T-helper 22 cell (primary cell): ENCODE data around the gene THAP4.
"Not testable (repeated sequence)": the region's sequence is repeated elsewhere in the genome, so short reads cannot be mapped to it uniquely, and the experiment has no call there.

Experiments
- DNase-seq: peaks from one replicate; pipeline ENCODE4 v3.0.0-alpha.2; 2020; ENCODE audit warnings: low read depth

The THAP4 gene

DNA sequence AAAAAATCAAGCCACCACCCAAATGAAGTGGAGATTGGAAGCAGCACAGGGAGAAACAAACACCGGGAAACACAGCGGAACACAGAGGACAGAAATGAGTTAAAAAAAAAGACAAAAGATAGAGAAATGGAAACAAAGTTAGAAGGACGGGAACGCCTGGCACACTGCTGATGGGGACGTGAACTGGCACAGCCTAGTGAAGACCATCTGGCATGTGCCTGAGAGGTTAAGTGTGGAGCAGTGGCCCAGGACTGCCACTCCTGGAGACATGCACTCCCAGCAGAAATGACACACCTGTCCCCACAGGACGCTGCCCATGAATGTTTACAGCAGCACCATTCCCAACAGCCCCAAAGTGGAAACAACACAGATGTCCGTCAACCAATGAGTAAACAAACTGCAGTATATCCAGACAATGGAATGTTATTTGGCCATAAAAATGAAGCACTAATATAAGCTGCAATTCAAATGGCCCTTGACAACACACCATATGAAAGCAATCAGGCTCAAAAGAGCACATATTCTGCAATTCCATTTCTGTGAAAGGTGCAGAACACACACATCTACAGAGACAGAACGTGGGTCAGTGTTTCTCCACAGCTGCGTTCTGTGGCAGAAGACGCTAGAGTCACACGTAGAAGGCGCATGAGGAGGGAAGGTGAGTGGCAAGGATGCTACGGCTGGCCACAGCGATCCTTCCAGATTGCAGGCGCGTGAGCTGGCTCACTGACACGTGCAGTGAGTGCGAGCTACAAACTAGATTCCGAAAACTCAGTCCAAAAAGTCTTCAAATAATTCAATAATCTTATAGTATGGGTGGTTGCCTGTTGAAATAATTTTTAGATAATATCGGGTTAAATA is 24.6 kb downstream of the THAP4 start:
- DNase-seq, result no peak

DNA sequence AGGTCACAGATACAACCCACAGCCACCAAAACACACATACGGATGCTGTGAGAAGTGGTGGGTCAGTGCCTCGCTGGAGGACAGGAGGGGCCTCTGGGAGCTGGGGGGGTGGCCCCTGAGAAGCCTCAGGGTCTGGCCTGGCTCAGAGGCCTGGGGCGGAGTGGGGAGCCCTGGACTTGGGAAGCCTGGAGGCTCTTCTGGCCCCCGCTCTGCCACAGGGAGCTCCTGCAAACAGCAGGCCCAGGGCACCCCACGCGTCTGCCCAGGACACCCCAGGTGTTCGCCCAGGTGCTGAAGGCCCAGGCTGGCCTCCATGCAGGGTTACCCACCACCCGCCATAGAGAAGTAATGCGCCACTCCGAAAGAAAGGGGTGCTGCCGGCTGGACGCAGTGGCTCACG is 25.9 kb downstream of the THAP4 start:
- no peak for DNase-seq

GRCh38 chr2:241609859-241610793 is 26.8 kb downstream of the THAP4 start:
- DNase-seq, result peak; percentile 82

- no peak for DNase-seq
Measured at GRCh38 chr2:241608881-241609280, 28.1 kb downstream of the THAP4 start.

DNA sequence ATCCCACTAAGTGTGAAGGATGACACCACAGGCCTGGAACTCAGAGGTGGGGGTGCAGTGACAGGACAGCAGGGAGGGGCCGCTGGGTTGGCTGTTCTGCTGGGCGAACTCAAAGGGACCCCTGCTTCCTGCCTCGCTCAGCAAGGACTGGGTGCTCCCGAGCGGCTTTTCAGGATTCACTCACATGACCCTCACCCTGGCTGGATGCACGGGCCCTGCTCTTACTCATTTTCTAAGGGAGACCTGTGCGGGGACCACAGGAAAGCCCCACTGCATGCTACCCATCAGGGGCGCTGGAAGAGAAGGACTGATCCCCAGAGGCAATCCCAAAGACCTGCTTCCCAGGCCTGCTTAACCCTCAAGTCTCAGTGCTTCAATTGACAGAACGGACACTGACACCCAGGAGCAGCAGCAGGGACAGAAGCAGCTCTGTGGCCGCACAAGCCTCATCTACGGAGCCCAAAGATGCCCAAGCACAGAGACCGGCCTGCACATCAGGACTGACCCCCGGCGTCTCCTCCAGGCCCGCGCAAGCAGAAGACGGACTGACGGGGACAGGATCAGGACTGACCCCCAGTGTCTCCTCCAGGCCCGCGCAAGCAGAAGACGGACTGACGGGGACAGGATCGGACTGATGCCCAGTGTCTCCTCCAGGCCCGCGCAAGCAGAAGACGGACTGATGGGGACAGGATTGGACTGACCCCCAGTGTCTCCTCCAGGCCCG is 29.6 kb downstream of the THAP4 start:
- no peak for DNase-seq

GRCh38 chr2:241606186-241606585 is 30.8 kb downstream of the THAP4 start:
- no peak for DNase-seq

DNA sequence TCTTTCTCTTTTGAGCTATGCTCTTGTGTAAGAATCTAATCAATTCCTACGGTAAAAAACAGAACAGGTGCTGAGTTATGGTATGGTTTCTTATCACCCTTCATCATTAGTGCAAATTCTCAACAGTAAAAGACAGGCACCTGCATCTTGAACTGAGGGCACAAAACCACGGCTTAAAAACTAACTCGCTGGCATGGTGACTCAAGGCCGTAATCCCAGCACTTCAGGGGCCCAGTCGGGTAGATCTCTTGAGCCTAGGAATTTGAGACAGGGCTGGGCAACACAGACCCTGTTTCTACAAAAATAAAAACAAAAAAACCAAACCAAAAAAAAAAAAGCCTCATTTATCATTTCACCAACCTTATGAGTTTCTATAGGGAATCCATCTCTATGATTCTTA is 33.3 kb downstream of the THAP4 start:
- DNase-seq, result no peak

DNA sequence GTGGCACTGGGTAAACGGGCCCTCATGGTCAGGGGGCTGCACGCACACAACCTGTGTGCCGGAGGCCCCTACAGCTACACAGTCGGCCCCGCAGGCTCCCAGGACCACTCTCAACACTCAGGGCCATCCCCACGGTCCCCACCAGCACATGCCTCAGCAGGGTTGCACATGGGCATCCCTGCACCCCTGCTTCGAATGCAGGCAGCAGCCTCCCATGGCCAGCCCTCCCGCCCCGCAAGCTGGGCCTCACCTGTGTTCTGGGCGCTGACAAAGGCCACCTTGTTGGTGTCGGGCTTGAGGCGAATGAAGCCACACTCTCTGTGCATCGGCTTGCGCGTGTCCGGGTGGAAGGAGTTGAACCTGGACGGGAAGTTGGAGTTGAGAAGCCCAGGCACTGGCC is 34.2 kb downstream of the THAP4 start:
- no peak for DNase-seq

- no peak for DNase-seq
Measured at GRCh38 chr2:241601841-241602240, 35.1 kb downstream of the THAP4 start.

- no peak for DNase-seq
Measured at GRCh38 chr2:241599615-241600014, 37.3 kb downstream of the THAP4 start.

GRCh38 chr2:241598487-241598886 is 38.5 kb downstream of the THAP4 start:
- no peak for DNase-seq

- DNase-seq, result no peak
Measured at GRCh38 chr2:241598061-241598460, 38.9 kb downstream of the THAP4 start.

DNA sequence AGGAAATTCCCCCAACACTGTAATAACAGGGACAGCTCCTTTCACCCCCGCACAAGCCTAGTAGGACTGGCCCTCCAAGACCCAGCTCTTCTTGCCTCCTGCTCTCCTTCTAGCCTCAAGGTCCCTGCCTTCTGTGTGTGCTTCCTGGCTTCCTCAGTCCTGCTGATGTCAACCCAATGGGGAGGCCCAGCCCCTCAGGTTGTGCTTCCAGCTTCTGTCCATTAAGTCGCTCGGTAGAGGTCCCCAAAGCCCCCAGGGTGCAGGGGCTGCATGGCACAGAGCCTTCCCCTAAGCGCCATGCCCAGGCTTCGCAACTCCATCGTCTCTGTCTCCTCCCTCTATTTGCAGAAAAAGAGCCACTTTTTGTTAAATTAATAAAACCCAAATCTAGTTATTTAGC is 39.4 kb downstream of the THAP4 start:
- no peak for DNase-seq

DNA sequence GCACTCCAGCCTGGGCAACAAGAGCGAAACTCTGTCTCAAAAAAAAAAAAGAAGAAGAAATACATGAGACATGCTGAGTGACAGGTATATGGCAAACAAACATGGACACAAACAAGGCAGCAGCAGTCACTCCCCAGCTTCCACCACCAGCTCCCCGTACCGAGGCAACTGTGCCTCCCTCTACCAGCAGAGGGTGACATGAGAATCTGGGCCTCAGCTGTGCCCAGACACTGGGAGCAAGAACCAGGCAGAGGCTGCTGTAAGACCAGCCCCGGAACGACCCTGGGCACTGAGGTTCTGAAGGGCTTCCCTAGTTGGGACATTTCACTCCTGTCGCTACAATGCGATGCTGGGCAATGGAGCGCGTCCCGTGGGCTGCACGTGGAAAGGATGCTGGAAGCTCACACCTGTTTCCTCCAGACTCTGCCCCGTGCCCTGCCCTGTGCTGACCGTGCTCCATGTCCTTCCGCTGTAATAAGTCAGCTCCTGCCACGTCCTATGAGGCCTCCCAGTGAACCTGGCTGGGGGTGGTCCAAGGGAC is 41.3 kb downstream of the THAP4 start:
- no peak for DNase-seq

- DNase-seq, result no peak
Measured at GRCh38 chr2:241593271-241593670, 43.7 kb downstream of the THAP4 start.

- DNase-seq, result no peak
Measured at GRCh38 chr2:241592126-241592845, 44.7 kb downstream of the THAP4 start.

GRCh38 chr2:241590496-241591455 is 46.2 kb downstream of the THAP4 start:
- not testable (repeated sequence) for DNase-seq

- not testable (repeated sequence) for DNase-seq
Measured at GRCh38 chr2:241589863-241590262, 47.1 kb downstream of the THAP4 start.

GRCh38 chr2:241586564-241587264 is 50.2 kb downstream of the THAP4 start:
- DNase-seq, result no peak

DNA sequence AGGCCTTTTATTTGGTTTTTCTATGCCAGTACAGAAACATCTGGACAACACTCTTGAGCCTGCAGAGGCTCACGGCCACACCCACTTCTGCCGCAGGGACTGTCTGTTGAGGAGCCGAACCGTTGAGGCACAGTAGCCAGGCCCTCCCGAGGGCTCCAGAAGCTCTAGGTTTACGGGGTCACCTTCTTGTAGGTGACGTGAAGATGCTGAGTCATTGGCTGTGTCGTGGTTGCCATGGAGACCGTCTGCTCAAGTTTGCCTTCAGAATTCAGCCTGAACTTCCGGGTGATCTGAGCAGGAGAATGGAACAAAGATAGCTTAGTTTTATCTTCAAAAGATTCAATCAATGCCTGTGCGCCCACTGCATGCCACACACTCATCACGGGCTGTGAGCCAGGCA is 52.5 kb downstream of the THAP4 start:
- DNase-seq, result no peak
